GM21381 (cell line): Measurements from ENCODE around the gene DCST1.

ENCODE experiments used
- ATAC-seq: cut with Tn5 transposase; IDR thresholded peaks from one replicate; pipeline ENCODE4 v1.9.1; 2021; ENCODE audit warnings: mild to moderate bottlenecking, moderate library complexity; ENCODE audit not compliant: unreplicated experiment

Gene DCST1

GRCh38 chr1:155083865-155084721, 50.5 kb downstream of the DCST1 start:
- ATAC-seq = no peak

DNA sequence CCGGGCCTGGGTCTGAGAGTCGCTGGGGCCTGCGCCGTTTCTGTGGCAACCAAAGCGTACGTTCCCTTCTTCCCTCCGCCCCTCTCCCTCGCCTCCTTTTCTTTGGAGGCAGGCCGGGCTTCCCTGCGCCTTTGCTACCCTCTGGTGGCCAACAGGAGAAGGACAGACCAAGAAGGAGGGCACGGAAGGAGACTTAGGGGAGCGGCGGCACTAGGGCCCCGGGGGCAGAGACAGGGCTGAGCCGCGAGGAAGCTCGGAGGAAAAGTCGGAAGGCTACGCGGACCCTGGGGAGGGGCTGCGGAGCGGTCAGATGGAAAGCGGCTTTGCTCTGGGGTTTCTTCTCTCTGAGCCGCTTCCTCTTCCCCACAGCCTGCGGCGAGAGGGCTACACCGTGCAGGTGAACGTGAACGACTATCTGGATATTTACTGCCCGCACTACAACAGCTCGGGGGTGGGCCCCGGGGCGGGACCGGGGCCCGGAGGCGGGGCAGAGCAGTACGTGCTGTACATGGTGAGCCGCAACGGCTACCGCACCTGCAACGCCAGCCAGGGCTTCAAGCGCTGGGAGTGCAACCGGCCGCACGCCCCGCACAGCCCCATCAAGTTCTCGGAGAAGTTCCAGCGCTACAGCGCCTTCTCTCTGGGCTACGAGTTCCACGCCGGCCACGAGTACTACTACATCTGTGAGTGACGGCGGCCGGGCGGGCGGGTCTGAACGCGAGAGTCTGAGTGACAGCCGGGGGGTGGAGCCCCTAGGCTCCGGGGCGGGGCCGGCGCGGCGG, 51.3 kb downstream of the DCST1 start:
- ATAC-seq = peak; percentile 70

- no peak for ATAC-seq
These were observed 52.0 kb downstream of the DCST1 start for GRCh38 chr1:155085504-155086127.

DNA sequence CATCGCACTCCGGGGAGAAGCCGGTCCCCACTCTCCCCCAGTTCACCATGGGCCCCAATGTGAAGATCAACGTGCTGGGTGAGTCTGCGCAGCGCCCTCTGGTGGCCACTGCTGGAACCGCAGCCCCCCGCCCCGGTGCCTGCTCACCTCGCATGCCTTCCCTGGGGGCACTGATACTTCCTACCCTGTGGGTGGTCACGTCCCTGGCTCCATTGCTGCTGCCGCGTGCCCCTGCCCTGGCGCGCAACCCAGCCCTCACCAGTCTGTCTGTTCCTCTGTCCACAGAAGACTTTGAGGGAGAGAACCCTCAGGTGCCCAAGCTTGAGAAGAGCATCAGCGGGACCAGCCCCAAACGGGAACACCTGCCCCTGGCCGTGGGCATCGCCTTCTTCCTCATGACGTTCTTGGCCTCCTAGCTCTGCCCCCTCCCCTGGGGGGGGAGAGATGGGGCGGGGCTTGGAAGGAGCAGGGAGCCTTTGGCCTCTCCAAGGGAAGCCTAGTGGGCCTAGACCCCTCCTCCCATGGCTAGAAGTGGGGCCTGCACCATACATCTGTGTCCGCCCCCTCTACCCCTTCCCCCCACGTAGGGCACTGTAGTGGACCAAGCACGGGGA, 52.6 kb downstream of the DCST1 start:
- ATAC-seq = no peak

GRCh38 chr1:155086856-155087535, 53.4 kb downstream of the DCST1 start:
- ATAC-seq = no peak

GRCh38 chr1:155091071-155092051, 57.7 kb downstream of the DCST1 start:
- ATAC-seq = no peak

- no peak for ATAC-seq
These were observed 58.5 kb downstream of the DCST1 start for GRCh38 chr1:155092131-155092530.

DNA sequence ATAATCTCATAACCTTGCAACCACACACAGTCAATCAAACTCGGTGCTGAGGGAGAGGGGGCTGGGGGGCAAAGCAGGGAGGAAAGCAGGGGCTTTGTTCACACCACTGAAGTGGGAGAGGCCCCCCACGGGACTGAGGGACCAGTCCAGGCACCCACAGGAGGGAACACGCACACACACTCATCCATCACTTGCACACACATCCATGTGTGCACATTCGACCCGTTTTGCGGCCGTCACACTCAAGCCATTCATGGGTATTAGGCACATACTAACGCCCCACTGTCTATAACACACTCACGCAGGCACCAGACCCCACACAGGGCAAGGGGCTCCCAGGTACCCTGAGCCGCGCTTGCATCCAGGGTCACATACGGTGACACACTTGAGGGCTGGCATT, 59.0 kb downstream of the DCST1 start:
- ATAC-seq = no peak

GRCh38 chr1:155093911-155094621, 60.4 kb downstream of the DCST1 start:
- no peak for ATAC-seq

GRCh38 chr1:155094622-155094948, 61.0 kb downstream of the DCST1 start:
- ATAC-seq = no peak

DNA sequence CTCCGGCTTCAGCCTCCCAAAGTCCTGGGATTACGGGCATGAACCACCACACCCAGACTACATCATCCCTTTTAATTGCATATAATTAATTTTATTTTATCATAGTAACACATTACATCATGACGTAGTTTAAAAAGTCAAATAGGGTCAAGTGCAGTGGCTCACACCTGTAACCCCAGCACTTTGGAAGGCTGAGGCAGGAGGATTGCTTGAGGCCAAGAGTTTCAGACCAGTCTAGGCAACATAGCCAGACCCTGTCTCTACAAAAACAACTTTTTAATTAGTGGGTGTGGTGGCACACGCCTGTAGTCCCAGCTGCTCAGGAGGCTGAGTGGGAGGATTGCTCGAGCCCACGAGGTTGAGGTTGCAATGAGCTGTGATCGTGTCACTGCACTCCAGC, 65.7 kb downstream of the DCST1 start:
- ATAC-seq = no peak
